Colonic mucosa (tissue), 4 donors: ENCODE results near the gene DTX4. TPM values are rescaled to one million over a fixed set of nuclear protein-coding genes. Genes with fewer than 3 reads are reported as not detected.

ENCODE experiments used
- DNase-seq: peaks from one replicate; pipeline ENCODE4 v3.0.0-alpha.2; 2020
- H3K27ac ChIP-seq: fragments of 200-600 bp; one replicate; pipeline ENCODE4 v1.8.0; 2021
- H3K27me3 ChIP-seq: fragments of 200-600 bp; one replicate; pipeline ENCODE4 v1.8.0; 2021
- H3K36me3 ChIP-seq: fragments of 200-600 bp; one replicate; pipeline ENCODE4 v1.8.0; 2021
- H3K4me1 ChIP-seq: fragments of 200-600 bp; one replicate; pipeline ENCODE4 v1.8.0; 2021; ENCODE audit warnings: mild to moderate bottlenecking
- H3K4me3 ChIP-seq: fragments of 200-600 bp; one replicate; pipeline ENCODE4 v1.8.0; 2021
- H3K9ac ChIP-seq, 2 donors: one replicate each; pipeline ENCODE4 v1.7.0; 2013; ENCODE audit warnings: control low read depth in 2 of 2, low read depth in 2 of 2, low read length in 2 of 2
- H3K9me3 ChIP-seq: fragments of 200-600 bp; one replicate; pipeline ENCODE4 v1.8.0; 2021
- intact Hi-C: fragments of 100-400 bp; cut with DNase I; formaldehyde crosslinking; loops from one replicate; pipeline ENCODE4 v1.14.1; 2022
- total RNA-seq, 2 donors: library from RNA; stranded (reverse); fragmentation: NEBNext Ultra II Directional in 1 of 2; extraction: Animal tissue kit (Norgen Biotek cat#: 25700) in 1 of 2; gene quantifications; one replicate each; pipeline ENCODE4 v1.2.1, GENCODE V29; 2021
- TF ChIP-seq, protein P1 (sequence below): fragments of 200-600 bp; IDR thresholded peaks from one replicate; pipeline ENCODE4 v1.8.0; 2022; ENCODE audit warnings: antibody characterized with exemption, mild to moderate bottlenecking
- donor health status: healthy.
- donor health status: DM: no; HTN: no; CAD: no.
- donor health status: DM: no; HTN: no; CAD: no.

The DTX4 gene
- total RNA-seq, 2 donors from 2014 or later, result 54.7 to 59.7 TPM

DNA sequence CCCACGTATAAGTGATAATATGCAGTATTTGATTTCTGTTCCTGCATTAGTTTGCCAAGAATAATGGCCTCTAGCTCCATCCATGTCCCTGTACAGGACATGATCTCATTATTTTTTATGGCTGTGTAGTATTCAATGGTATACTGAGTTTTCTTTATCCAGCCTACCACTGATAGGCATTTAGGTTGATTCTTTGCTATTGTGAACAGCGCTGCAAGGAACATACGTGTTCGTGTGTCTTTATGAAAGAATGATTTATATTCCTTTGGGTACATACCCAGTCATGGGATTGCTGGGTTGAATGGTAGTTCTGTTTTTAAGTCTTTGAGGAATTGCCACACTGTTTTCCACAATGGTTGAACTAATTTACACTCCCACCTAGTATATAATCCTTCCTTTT, 30.7 kb upstream of the DTX4 start:
- no peaks in the 10 kb centered on the region for H3K9me3 ChIP-seq
- H3K36me3 ChIP-seq, result no peaks in the 10 kb centered on the region
- H3K27me3 ChIP-seq, result no peaks in the 10 kb centered on the region
- no peaks in the 10 kb centered on the region for H3K4me1 ChIP-seq
- H3K9ac ChIP-seq, result no peak overlapping the region
- intact Hi-C loops, result no loop called here
- no peak overlapping the region for H3K27ac ChIP-seq
- no peak for DNase-seq
- no peak overlapping the region for H3K4me3 ChIP-seq
- TF ChIP-seq, protein P1, sequence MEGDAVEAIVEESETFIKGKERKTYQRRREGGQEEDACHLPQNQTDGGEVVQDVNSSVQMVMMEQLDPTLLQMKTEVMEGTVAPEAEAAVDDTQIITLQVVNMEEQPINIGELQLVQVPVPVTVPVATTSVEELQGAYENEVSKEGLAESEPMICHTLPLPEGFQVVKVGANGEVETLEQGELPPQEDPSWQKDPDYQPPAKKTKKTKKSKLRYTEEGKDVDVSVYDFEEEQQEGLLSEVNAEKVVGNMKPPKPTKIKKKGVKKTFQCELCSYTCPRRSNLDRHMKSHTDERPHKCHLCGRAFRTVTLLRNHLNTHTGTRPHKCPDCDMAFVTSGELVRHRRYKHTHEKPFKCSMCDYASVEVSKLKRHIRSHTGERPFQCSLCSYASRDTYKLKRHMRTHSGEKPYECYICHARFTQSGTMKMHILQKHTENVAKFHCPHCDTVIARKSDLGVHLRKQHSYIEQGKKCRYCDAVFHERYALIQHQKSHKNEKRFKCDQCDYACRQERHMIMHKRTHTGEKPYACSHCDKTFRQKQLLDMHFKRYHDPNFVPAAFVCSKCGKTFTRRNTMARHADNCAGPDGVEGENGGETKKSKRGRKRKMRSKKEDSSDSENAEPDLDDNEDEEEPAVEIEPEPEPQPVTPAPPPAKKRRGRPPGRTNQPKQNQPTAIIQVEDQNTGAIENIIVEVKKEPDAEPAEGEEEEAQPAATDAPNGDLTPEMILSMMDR, result no peak

DNA sequence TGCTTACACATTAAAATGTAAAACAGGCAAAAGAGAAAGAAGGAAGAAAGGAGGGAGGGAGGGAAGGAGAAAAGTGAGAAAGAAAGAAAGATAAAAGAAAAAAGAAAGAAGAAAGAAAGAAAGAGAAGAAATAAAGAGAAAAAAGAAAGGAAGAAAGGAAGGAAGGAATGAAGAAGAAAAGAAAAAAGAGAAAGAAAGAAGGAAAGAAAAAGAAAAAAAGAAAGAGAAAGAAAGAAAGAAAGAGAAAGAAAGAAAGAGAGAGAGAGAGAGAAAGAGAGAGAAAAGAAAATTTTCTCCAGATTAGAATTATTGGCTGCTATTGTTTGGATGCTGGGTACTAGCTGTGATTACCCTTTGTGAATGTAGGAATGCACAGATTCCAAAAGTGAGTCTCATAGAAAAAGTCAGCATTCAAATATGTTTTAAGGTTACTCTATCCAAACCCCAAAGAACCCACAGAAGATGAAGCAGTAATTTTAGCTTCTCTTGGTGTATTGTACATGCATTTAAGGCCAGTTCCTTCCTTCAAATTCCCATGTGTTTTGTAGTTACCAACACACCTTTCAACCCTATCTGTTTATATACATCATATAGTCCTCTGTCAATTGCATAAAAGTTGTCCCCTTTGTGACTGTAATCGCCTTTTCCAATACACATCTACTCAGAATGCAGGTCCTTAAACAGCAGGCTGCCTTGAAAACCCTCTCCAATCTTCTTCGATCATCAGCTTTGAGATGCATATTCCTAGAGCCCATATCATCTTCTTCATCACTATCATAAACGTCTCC, 30.1 kb upstream of the DTX4 start:
- intact Hi-C loops, result no loop called here
- no peak for DNase-seq
- peak overlapping the region; percentile 70 to 89 for H3K9ac ChIP-seq
- no peaks in the 10 kb centered on the region for H3K36me3 ChIP-seq
- H3K27me3 ChIP-seq, result no peaks in the 10 kb centered on the region
- peak overlapping the region; percentile 95 for H3K27ac ChIP-seq
- no peaks in the 10 kb centered on the region for H3K9me3 ChIP-seq
- peak overlapping the region; percentile 62 for H3K4me3 ChIP-seq
- TF ChIP-seq, protein P1, result no peak
- no peaks in the 10 kb centered on the region for H3K4me1 ChIP-seq

DNA sequence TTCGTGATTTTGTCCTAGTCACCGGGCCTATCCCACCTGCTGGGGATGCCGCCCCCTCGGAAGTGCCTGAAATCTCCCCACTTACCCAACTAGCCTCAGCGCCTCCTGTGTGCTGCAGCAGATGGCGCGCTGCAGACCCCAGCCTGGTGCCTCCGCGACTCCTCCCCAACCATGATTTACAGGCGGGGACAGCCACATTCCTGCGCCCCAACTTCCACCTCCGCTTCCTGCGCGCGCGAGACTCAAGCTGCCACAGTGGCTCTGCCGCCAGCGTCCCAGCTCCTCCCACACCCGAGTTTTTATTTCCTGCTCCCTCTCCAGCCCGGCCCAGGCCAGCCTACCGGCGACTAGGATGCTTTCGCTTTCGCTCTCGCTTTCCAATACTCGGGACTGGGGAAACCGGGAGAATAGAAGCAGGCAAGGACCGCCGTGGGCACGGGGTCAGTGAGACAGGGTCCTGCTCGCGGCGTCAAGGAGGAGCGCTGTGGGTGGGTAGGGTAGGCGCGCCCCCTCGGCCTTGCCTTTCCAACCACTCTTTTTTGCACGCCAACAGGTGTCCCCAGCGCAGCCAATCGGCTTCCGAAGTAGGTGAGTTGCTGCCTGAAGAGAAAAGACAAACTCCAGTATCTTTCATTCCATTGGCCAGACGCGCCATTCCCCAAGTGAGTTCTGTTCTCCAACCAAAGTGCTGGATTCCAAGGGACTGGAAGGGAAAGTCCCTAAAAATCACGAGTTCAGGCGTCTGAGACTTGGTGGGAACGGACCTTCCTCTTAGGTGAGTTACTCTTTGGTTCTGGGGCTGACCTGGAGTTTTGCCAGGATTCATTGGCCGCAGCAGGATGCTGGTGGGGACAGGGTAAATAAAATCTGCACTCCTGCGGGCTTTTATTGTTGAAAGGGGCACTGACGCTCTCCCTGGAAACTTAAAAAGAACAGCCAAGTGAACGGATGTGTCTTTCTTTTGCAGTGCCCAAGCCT, 29.1 kb upstream of the DTX4 start, which contains the start of gene FAM111A:
Gene FAM111A, plus strand, starts transcription at position 327 of the 978 bp plus-strand sequence. CDS start 6,017 bp downstream, outside the sequence.
- no peaks in the 10 kb centered on the region for H3K27me3 ChIP-seq
- intact Hi-C loops, result no loop called here
- H3K27ac ChIP-seq, result peak within 1 kb of the TSS; percentile 95
- H3K9me3 ChIP-seq, result no peaks in the 10 kb centered on the region
- H3K4me3 ChIP-seq, result peak within 1 kb of the TSS; percentile 62
- no peaks in the 10 kb centered on the region for H3K4me1 ChIP-seq
- no peaks in the 10 kb centered on the region for H3K36me3 ChIP-seq
- H3K9ac ChIP-seq, result peak within 1 kb of the TSS; percentile 70 to 89
- DNase-seq, result peak; percentile 93
- TF ChIP-seq, protein P1, result no peak

DNA sequence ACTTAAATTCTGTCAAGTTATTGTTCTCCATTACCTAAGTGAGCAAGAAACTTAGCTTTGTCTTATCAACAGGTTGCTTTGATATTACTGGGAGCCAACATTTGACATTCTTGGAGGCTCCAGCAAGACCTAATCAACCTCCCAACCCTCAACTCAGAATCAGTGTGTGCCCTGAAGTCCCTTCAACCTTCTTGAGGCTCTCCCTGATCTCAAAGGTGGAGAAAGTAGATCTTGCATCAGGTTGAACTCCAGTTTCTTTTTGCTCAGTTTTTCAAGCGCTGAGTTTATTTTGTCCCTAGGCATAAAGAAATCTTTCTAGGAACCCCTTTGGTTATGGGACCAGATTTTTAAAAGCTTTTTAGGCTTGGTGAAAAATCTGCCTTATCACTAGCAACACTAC, 27.8 kb upstream of the DTX4 start:
- DNase-seq, result no peak
- H3K27ac ChIP-seq, result peak overlapping the region; percentile 95
- H3K4me3 ChIP-seq, result peak overlapping the region; percentile 51
- H3K27me3 ChIP-seq, result no peaks in the 10 kb centered on the region
- H3K9ac ChIP-seq, result peak overlapping the region; percentile 36 to 70
- intact Hi-C loops, result no loop called here
- TF ChIP-seq, protein P1, result no peak
- no peaks in the 10 kb centered on the region for H3K36me3 ChIP-seq
- no peaks in the 10 kb centered on the region for H3K4me1 ChIP-seq
- H3K9me3 ChIP-seq, result no peaks in the 10 kb centered on the region

DNA sequence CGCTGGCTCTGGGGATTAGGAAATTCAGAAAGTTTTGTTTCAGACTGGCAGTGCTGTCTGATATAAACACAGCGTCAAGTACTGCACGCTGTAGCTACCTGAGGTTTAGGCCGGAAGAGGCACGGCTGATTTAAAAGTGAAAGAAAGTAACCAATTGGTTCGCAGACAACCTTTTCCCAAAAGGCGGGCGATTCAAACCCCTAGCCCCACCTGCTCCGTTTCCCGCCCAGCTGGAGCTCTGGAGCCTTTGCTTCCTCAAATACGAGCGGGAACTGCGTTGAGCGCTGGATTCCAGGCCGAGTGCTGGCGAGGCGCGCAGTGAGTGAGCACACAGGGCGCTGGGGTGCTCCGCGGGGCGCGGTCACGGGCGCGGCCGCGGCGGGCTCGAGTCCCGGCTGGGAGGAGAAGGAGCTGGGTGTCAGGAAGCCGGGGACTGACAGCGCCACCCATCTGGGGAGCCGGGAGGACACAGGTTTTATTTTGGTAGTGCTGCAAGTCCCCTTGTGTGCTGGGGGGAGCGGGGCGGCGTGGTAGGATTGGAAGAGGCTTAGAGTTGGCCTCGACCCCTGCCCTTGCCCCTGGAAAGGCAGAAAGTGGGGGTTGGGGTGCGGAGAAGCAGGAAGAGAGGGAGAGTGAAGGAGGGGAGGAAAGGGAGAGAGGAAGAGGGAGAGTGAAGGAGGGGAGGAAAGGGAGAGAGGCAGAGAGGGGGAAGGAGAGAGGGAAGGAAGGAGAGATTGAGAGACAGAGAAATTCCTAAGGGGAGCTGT, 27.2 kb upstream of the DTX4 start:
- no peaks in the 10 kb centered on the region for H3K36me3 ChIP-seq
- peak overlapping the region; percentile 95 for H3K27ac ChIP-seq
- H3K27me3 ChIP-seq, result no peaks in the 10 kb centered on the region
- peak overlapping the region; percentile 15 to 70 for H3K9ac ChIP-seq
- DNase-seq, result peak; percentile 91
- H3K9me3 ChIP-seq, result no peaks in the 10 kb centered on the region
- intact Hi-C loops, result no loop called here
- no peaks in the 10 kb centered on the region for H3K4me1 ChIP-seq
- TF ChIP-seq, protein P1, result no peak
- H3K4me3 ChIP-seq, result peak overlapping the region; percentile 51
